IPS-15b (cell line): Measurements from ENCODE around the gene KIRREL3.

Source experiments
- H3K27me3 ChIP-seq: one replicate; pipeline ENCODE4 v1.6.1; 2013; ENCODE audit warnings: low read length; ENCODE audit not compliant: control insufficient read depth, insufficient read depth
- H3K36me3 ChIP-seq: one replicate; pipeline ENCODE4 v1.6.1; 2013; ENCODE audit warnings: low read length; ENCODE audit not compliant: control insufficient read depth, insufficient read depth
- H3K4me1 ChIP-seq: one replicate; pipeline ENCODE4 v1.6.1; 2013; ENCODE audit warnings: mild to moderate bottlenecking, low read length; ENCODE audit not compliant: control insufficient read depth, insufficient read depth
- H3K4me3 ChIP-seq: one replicate; pipeline ENCODE4 v1.5.1; 2013; ENCODE audit warnings: low read depth, low read length
- H3K9ac ChIP-seq: one replicate; pipeline ENCODE4 v1.6.1; 2013; ENCODE audit warnings: low read depth, mild to moderate bottlenecking, low read length
- H3K9me3 ChIP-seq: one replicate; pipeline ENCODE4 v1.6.1; 2013; ENCODE audit warnings: mild to moderate bottlenecking, low read length; ENCODE audit not compliant: control insufficient read depth, insufficient read depth

Gene KIRREL3

GRCh38 chr11:126743628-126744027 lies 256.9 kb downstream of the KIRREL3 start:
- Histone ChIP-seq H3K27me3 (no peaks in the 10 kb centered on the region), H3K9me3 (no peaks in the 10 kb centered on the region), H3K4me1 (peaks cover 5% of the 10 kb centered on the region), H3K9ac (no peak overlapping the region), H3K4me3 (no peak overlapping the region), H3K36me3 (no peaks in the 10 kb centered on the region)

- H3K9ac ChIP-seq: no peak overlapping the region
- H3K4me1 ChIP-seq: peaks cover 5% of the 10 kb centered on the region
- no peaks in the 10 kb centered on the region for H3K36me3 ChIP-seq
- no peaks in the 10 kb centered on the region for H3K9me3 ChIP-seq
- no peaks in the 10 kb centered on the region for H3K27me3 ChIP-seq
- H3K4me3 ChIP-seq: no peak overlapping the region
Observed at GRCh38 chr11:126742582-126742981, 258.0 kb downstream of the KIRREL3 start.

DNA sequence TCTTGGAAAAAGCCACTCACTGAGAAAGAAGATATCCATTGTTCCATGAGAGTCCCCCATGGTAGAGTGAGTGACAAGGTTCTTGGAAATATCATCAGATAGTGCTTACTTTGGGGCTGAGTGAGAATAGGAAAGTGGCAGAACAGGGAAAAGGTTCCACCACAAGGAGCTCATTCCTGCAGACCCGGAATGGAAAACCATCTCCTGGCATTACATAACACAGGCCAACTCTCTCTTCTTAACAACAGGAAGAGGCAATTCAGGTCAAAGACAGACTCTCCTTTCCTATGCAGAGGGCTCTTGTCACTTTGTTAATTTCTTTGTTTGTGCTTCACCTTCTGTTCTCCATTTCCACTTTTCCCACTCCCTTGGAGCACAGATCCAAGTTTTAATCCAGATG lies 259.7 kb downstream of the KIRREL3 start:
- no peaks in the 10 kb centered on the region for H3K9me3 ChIP-seq
- H3K36me3 ChIP-seq: no peaks in the 10 kb centered on the region
- H3K4me3 ChIP-seq: no peak overlapping the region
- H3K27me3 ChIP-seq: no peaks in the 10 kb centered on the region
- no peak overlapping the region for H3K9ac ChIP-seq
- H3K4me1 ChIP-seq: peaks cover 5% of the 10 kb centered on the region

GRCh38 chr11:126739499-126740145 lies 260.9 kb downstream of the KIRREL3 start:
- Histone ChIP-seq H3K9me3 (no peaks in the 10 kb centered on the region), H3K4me1 (peaks cover 5% of the 10 kb centered on the region), H3K36me3 (no peaks in the 10 kb centered on the region), H3K4me3 (no peak overlapping the region), H3K9ac (no peak overlapping the region), H3K27me3 (no peaks in the 10 kb centered on the region)

GRCh38 chr11:126738295-126739031 lies 262.1 kb downstream of the KIRREL3 start:
- H3K36me3 ChIP-seq: no peaks in the 10 kb centered on the region
- no peak overlapping the region for H3K4me3 ChIP-seq
- H3K4me1 ChIP-seq: peaks cover 5% of the 10 kb centered on the region
- no peaks in the 10 kb centered on the region for H3K27me3 ChIP-seq
- no peak overlapping the region for H3K9ac ChIP-seq
- H3K9me3 ChIP-seq: no peaks in the 10 kb centered on the region

GRCh38 chr11:126736682-126737572 lies 263.6 kb downstream of the KIRREL3 start:
- H3K9me3 ChIP-seq: no peaks in the 10 kb centered on the region
- no peak overlapping the region for H3K4me3 ChIP-seq
- no peaks in the 10 kb centered on the region for H3K27me3 ChIP-seq
- no peaks in the 10 kb centered on the region for H3K36me3 ChIP-seq
- H3K4me1 ChIP-seq: peaks cover 5% of the 10 kb centered on the region
- no peak overlapping the region for H3K9ac ChIP-seq

GRCh38 chr11:126734752-126735151 lies 265.8 kb downstream of the KIRREL3 start:
- no peaks in the 10 kb centered on the region for H3K4me1 ChIP-seq
- no peaks in the 10 kb centered on the region for H3K36me3 ChIP-seq
- H3K27me3 ChIP-seq: no peaks in the 10 kb centered on the region
- H3K4me3 ChIP-seq: no peak overlapping the region
- H3K9ac ChIP-seq: no peak overlapping the region
- H3K9me3 ChIP-seq: no peaks in the 10 kb centered on the region

DNA sequence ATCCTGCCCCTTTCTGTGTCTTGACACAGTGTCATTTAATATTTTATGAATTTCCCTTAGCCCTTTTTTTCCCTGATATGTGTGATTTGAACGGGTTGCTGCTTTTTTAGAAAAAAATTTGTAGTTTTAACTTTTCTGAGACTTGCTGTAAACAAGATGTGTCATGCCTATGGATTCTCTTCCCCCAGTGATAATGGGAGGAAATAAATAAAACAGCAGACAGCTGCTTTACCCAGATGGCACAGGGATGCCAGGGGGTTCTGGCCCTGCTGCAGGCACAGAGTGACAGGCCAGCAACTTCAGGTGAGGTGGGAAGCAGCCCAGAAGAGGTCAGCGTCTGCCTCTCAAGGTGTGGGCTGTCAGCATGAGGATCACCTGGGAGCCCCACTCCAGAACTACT lies 266.9 kb downstream of the KIRREL3 start:
- Histone ChIP-seq H3K4me3 (no peak overlapping the region), H3K9ac (no peak overlapping the region), H3K9me3 (no peaks in the 10 kb centered on the region), H3K36me3 (no peaks in the 10 kb centered on the region), H3K27me3 (no peaks in the 10 kb centered on the region), H3K4me1 (no peaks in the 10 kb centered on the region)

DNA sequence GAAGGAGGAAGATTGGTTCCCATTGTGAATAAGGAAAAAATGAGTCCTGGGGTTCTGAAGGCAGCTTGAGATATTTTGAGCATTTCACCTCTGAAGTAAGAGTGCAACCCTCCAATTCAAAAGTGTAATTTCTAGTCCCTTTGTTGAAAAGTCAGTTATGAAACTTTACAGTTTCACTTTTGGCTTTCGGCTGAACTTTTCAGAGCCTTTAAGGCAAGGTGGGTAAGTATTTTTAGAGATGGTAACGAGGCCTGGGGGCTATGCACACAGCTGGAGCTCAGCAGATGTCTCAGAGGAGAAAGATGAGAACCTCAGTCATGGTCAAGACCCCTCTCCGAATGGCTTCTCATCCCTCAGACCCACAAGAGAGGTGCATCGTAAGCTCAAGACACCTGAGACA lies 267.6 kb downstream of the KIRREL3 start:
- no peaks in the 10 kb centered on the region for H3K27me3 ChIP-seq
- no peak overlapping the region for H3K9ac ChIP-seq
- H3K9me3 ChIP-seq: no peaks in the 10 kb centered on the region
- H3K36me3 ChIP-seq: no peaks in the 10 kb centered on the region
- H3K4me3 ChIP-seq: no peak overlapping the region
- no peaks in the 10 kb centered on the region for H3K4me1 ChIP-seq

- Histone ChIP-seq H3K9ac (no peak overlapping the region), H3K4me1 (no peaks in the 10 kb centered on the region), H3K9me3 (no peaks in the 10 kb centered on the region), H3K36me3 (no peaks in the 10 kb centered on the region), H3K27me3 (no peaks in the 10 kb centered on the region), H3K4me3 (no peak overlapping the region)
Observed at GRCh38 chr11:126731576-126732142, 268.9 kb downstream of the KIRREL3 start.

DNA sequence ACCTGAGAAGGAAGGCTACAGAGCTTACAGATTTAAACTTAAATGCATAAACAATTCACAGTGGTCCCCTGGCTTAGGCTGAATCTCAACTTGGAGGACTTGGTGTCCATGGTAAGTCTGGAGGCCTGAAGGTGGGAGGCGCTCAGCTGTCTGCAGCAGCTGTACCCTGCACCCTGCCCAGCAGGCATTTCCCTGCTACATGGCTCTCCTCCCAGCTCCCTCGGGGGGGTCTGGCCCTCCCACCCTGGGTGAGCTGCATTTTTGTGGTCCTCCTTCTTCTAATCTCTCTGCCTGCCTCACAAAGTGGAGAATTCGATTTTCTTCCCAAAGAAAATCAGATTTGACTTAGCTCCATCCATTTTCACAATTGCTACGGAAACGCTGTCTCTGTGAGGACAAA lies 273.2 kb downstream of the KIRREL3 start:
- Histone ChIP-seq H3K9ac (no peak overlapping the region), H3K27me3 (no peaks in the 10 kb centered on the region), H3K4me1 (no peaks in the 10 kb centered on the region), H3K9me3 (no peaks in the 10 kb centered on the region), H3K36me3 (no peaks in the 10 kb centered on the region), H3K4me3 (no peak overlapping the region)
